B cell (primary cell): ENCODE data around the gene BCAS4. TPM values are rescaled to one million over a fixed set of nuclear protein-coding genes. Genes with fewer than 3 reads are reported as not detected.

Experiments used
- ATAC-seq: fragments of 200-7000 bp; cut with Tn5 transposase; one replicate; pipeline ENCODE4 v1.10.0; 2021; ENCODE audit warnings: low read depth, mild to moderate bottlenecking, moderate number of reproducible peaks, moderate library complexity
- CTCF ChIA-PET: fragments of 350-600 bp; sonication (Branson Sonifier 250); formaldehyde crosslinking; loops from one replicate; lab custom pipeline; 2021; ENCODE audit warnings: antibody characterized with exemption, inconsistent platforms; lab: Charles Lee
- POLR2A ChIA-PET: fragments of 350-600 bp; sonication (Branson Sonifier 250); formaldehyde crosslinking; loops from one replicate; lab custom pipeline; 2021; ENCODE audit warnings: antibody characterized with exemption; lab: Charles Lee
- DNase-seq: peaks from one replicate; pipeline ENCODE4 v3.0.0; 2013
- H2AFZ ChIP-seq: 2 replicates; pipeline ENCODE4 v1.6.1; 2012; ENCODE audit warnings: mild to moderate bottlenecking, low read depth, low read length; ENCODE audit not compliant: insufficient read depth, poor library complexity, severe bottlenecking
- H3K27ac ChIP-seq, 2 donors: 1 replicate in 1 of 2; 2 replicates in 1 of 2; pipeline ENCODE4 v1.5.1; 2012 to 2013; ENCODE audit warnings: low read length in 2 of 2, mild to moderate bottlenecking in 2 of 2, moderate library complexity in 1 of 2
- H3K27me3 ChIP-seq, 4 experiments: fragments of 200-600 bp in 1 of 4; sonication (generic) in 1 of 4; replicated peaks in 1 of 4; 1 replicate in 2 of 4; 2 replicates in 2 of 4; pipeline versions ENCODE4 v1.6.1 to v1.7.0; 2013 to 2016; ENCODE audit warnings: low read length in 3 of 4, mild to moderate bottlenecking in 2 of 4, mixed read lengths in 1 of 4, moderate library complexity in 1 of 4; ENCODE audit not compliant: insufficient read depth in 4 of 4, control insufficient read depth in 3 of 4; ENCODE audit errors: control extremely low read depth in 1 of 4
- H3K36me3 ChIP-seq, 2 experiments: replicated peaks in 1 of 2; 1 replicate in 1 of 2; 2 replicates in 1 of 2; pipeline versions ENCODE4 v1.6.1 to v1.7.1; 2013; ENCODE audit warnings: low read length in 1 of 2; ENCODE audit not compliant: insufficient read depth in 2 of 2, control insufficient read depth in 1 of 2; ENCODE audit errors: control extremely low read depth in 1 of 2, extremely low read depth in 1 of 2
- H3K4me1 ChIP-seq, 2 donors: fragments of 200-600 bp in 1 of 2; sonication (generic) in 1 of 2; 1 replicate in 1 of 2; 2 replicates in 1 of 2; pipeline versions ENCODE4 v1.5.1 to v1.6.1; 2013 to 2017; ENCODE audit warnings: low read length in 2 of 2; ENCODE audit not compliant: control insufficient read depth in 2 of 2, insufficient read depth in 2 of 2
- H3K4me2 ChIP-seq: replicated peaks from 2 replicates; pipeline ENCODE3; 2012; ENCODE audit warnings: mild to moderate bottlenecking, low read depth, low read length; ENCODE audit not compliant: poor library complexity, severe bottlenecking
- H3K4me3 ChIP-seq, 5 experiments: fragments of 200-600 bp in 1 of 5; sonication (generic) in 1 of 5; 1 replicate in 3 of 5; 2 replicates in 2 of 5; pipeline versions ENCODE4 v1.5.1 to v1.7.0; 2011 to 2016; ENCODE audit warnings: low read length in 4 of 5, mild to moderate bottlenecking in 4 of 5, low read depth in 2 of 5, control low read depth in 1 of 5, moderate library complexity in 1 of 5; ENCODE audit not compliant: insufficient read depth in 1 of 5; ENCODE audit errors: control extremely low read depth in 1 of 5, extremely low read depth in 1 of 5
- H3K79me2 ChIP-seq: fragments of 200-600 bp; sonication (generic); one replicate; pipeline ENCODE4 v1.6.0; 2016; ENCODE audit warnings: low read length; ENCODE audit not compliant: control insufficient read depth, insufficient read depth
- H3K9ac ChIP-seq: fragments of 200-600 bp; sonication (generic); 2 replicates; pipeline ENCODE4 v1.6.1; 2017; ENCODE audit warnings: mild to moderate bottlenecking, low read length, moderate library complexity
- H3K9me3 ChIP-seq, 3 donors: one replicate each; pipeline versions ENCODE4 v1.6.1 to v1.7.1; 2013; ENCODE audit warnings: low read length in 2 of 3; ENCODE audit not compliant: control insufficient read depth in 2 of 3, insufficient read depth in 1 of 3; ENCODE audit errors: control extremely low read depth in 1 of 3
- H4K20me1 ChIP-seq: 2 replicates; pipeline ENCODE4 v1.6.0; 2012; ENCODE audit warnings: mild to moderate bottlenecking, low read length; ENCODE audit not compliant: insufficient read depth, control insufficient read depth, poor library complexity, severe bottlenecking
- H3K27ac Mint-ChIP-seq: one replicate; pipeline ENCODE4 v1.8.0; 2021; ENCODE audit warnings: mixed read lengths
- H3K27me3 Mint-ChIP-seq: one replicate; pipeline ENCODE4 v1.8.0; 2021; ENCODE audit warnings: mixed read lengths
- H3K4me1 Mint-ChIP-seq: one replicate; pipeline ENCODE4 v1.8.0; 2021; ENCODE audit warnings: mixed read lengths
- H3K4me3 Mint-ChIP-seq: one replicate; pipeline ENCODE4 v1.8.0; 2021; ENCODE audit warnings: mixed read lengths
- H3K9me3 Mint-ChIP-seq: one replicate; pipeline ENCODE4 v1.8.0; 2022; ENCODE audit warnings: mixed read lengths; ENCODE audit not compliant: insufficient read depth
- EZH2 ChIP-seq: IDR thresholded peaks from 2 replicates; pipeline ENCODE4 v1.6.1; 2012; ENCODE audit warnings: borderline replicate concordance, low read depth, mild to moderate bottlenecking, moderate library complexity, low read length; ENCODE audit not compliant: insufficient read depth, poor library complexity, severe bottlenecking
- WGBS: methylation state at CpG from one replicate; pipeline ENCODE4 v1.1.5; 2013; ENCODE audit warnings: missing lambda C conversion rate; ENCODE audit not compliant: insufficient coverage; 5-methylcytosine and 5-hydroxymethylcytosine counted together
- intact Hi-C: fragments of 100-400 bp; cut with micrococcal nuclease; formaldehyde crosslinking; loops from one replicate; pipeline ENCODE4 v1.10.0; 2022
- polyA plus RNA-seq: library from polyadenylated mRNA; depleted of rRNA; stranded (reverse); fragments of >200 nt; gene quantifications from 2 replicates; pipeline ENCODE4 v1.2.3, GENCODE V29; 2012
- total RNA-seq, 2 donors: library from RNA; stranded (reverse); fragments of 120-200 nt in 1 of 2; gene quantifications; 1 replicate in 1 of 2; 2 replicates in 1 of 2; pipeline versions ENCODE4 v1.2.3 to v1.2.4, GENCODE V29; 2013 to 2022
- TF ChIP-seq, protein P1 (sequence below): fragments of 200-600 bp; IDR thresholded peaks from one replicate; pipeline ENCODE4 v1.8.0; 2022; ENCODE audit warnings: antibody characterized with exemption, mild to moderate bottlenecking

The BCAS4 gene
- total and polyA plus RNA-seq, 2 donors (not counting 1 experiment from before 2014, with no cell fraction given): 44.8 to 88.2 TPM

DNA sequence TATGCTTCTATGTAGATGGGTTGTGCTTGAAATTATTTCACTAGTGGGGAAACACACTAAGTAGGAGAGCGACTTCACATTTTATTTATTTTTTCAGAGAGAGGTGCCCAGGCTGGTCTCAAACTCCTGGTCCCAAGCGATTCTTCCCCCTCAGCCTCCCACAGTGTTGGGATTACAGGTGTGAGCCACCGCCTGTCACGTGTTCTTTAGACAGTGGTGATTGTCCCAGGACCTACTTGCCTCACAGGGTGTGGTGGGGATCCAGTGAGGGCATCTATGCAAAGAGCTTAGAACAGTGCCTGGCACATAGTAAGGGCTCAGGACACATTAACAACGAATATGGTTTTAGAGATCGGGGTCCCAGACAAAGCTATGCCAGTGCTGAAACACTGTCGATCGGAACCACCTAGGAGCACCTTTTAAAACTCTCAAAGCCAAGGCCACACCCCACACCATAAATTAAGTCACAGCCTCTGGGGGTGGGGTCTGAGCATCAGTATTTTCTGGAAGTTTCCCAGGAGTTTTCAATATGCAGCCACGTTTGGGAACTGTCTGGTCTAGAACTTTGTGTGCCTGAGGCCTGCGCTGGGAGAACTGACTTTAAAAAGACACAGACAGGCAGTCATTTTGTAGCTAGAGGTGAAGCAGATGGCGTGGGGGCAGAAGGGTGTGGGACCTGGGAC is 4.8 kb upstream of the BCAS4 start:
- intact Hi-C loops: loop anchor here (1.0 to 5.0 kb wide), 3 partner anchors 139 to 612 kb away; no protein-coding TSS in a partner anchor
- Histone ChIP-seq H3K27me3 (no peaks in the 10 kb centered on the region), H3K4me3 (no peak overlapping the region), H3K79me2 (peaks cover 5% of the 10 kb centered on the region), H3K4me1 (peaks cover 14 to 23% of the 10 kb centered on the region in 2 donors), H3K36me3 (no peaks in the 10 kb centered on the region), H3K27ac (peak overlapping the region; percentile 81 to 92), H3K4me2 (peak overlapping the region; percentile 75), H3K9me3 (no peaks in the 10 kb centered on the region), H2AFZ (peak overlapping the region; percentile 95), H4K20me1 (no peaks in the 10 kb centered on the region), H3K9ac (no peak overlapping the region)
- Mint-ChIP-seq H3K27ac (peak overlapping the region; percentile 86), H3K4me1 (peaks cover 17% of the 10 kb centered on the region), H3K4me3 (no peak overlapping the region), H3K27me3 (no peaks in the 10 kb centered on the region), H3K9me3 (no peaks in the 10 kb centered on the region)
- 50% methylated on average over 4 of the region's 11 CpGs for WGBS
- no peak for DNase-seq
- ChIA-PET POLR2A (interaction anchor here (0.7 to 6.0 kb wide), 9 partner anchors 20 to 168 kb away, joined by 3 to 123 read pairs (median 4); partner anchors contain the start of genes ADNP, DPM1 and MOCS3), CTCF (interaction anchor here (0.6 to 11.8 kb wide), 20 partner anchors 11 to 806 kb away, joined by 3 to 390 read pairs (median 5); partner anchors contain the start of genes ADNP, DPM1 and MOCS3)
- TF ChIP-seq, protein P1, sequence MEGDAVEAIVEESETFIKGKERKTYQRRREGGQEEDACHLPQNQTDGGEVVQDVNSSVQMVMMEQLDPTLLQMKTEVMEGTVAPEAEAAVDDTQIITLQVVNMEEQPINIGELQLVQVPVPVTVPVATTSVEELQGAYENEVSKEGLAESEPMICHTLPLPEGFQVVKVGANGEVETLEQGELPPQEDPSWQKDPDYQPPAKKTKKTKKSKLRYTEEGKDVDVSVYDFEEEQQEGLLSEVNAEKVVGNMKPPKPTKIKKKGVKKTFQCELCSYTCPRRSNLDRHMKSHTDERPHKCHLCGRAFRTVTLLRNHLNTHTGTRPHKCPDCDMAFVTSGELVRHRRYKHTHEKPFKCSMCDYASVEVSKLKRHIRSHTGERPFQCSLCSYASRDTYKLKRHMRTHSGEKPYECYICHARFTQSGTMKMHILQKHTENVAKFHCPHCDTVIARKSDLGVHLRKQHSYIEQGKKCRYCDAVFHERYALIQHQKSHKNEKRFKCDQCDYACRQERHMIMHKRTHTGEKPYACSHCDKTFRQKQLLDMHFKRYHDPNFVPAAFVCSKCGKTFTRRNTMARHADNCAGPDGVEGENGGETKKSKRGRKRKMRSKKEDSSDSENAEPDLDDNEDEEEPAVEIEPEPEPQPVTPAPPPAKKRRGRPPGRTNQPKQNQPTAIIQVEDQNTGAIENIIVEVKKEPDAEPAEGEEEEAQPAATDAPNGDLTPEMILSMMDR: no peak
- TF ChIP-seq EZH2: no peak
- no peak for ATAC-seq
